OCI-LY1 (cell line): ENCODE measurements around the gene PEX7.
"Not testable (repeated sequence)": the region's sequence is repeated elsewhere in the genome, so short reads cannot be mapped to it uniquely, and the experiment has no call there.

Experiments used
- H2AFZ ChIP-seq: fragments of 200-600 bp; sonication (generic), shearing (Covaris generic); 2 replicates; pipeline ENCODE4 v1.6.0; 2014; ENCODE audit warnings: antibody characterized with exemption, mild to moderate bottlenecking, low read length
- H3F3A ChIP-seq: fragments of 200-600 bp; sonication (generic), shearing (Covaris generic); 2 replicates; pipeline ENCODE4 v1.6.0; 2014; ENCODE audit warnings: mild to moderate bottlenecking, antibody characterized with exemption, low read length, moderate library complexity; ENCODE audit not compliant: insufficient read depth
- H3K27ac ChIP-seq: fragments of 200-600 bp; sonication (generic); 2 replicates; pipeline ENCODE4 v1.5.1; 2014; ENCODE audit warnings: low read length, mixed run types, mild to moderate bottlenecking, low read depth; ENCODE audit not compliant: poor library complexity, severe bottlenecking
- H3K27me3 ChIP-seq: fragments of 200-600 bp; sonication (generic); 2 replicates; pipeline ENCODE4 v1.6.0; 2014; ENCODE audit warnings: antibody characterized with exemption, mild to moderate bottlenecking, low read length, moderate library complexity; ENCODE audit not compliant: insufficient read depth
- H3K36me3 ChIP-seq: fragments of 200-600 bp; sonication (generic); 2 replicates; pipeline ENCODE4 v1.6.1; 2014; ENCODE audit warnings: mild to moderate bottlenecking, antibody characterized with exemption, low read length, moderate library complexity, mixed read lengths; ENCODE audit not compliant: insufficient read depth
- H3K4me1 ChIP-seq: fragments of 200-600 bp; sonication (generic); 2 replicates; pipeline ENCODE4 v1.5.1; 2014; ENCODE audit warnings: mild to moderate bottlenecking, low read length, moderate library complexity; ENCODE audit not compliant: insufficient read depth, severe bottlenecking
- H3K4me2 ChIP-seq: fragments of 200-600 bp; sonication (generic), shearing (Covaris generic); 2 replicates; pipeline ENCODE4 v1.6.1; 2014; ENCODE audit warnings: low read length
- H3K4me3 ChIP-seq: fragments of 200-600 bp; sonication (generic); 2 replicates; pipeline ENCODE4 v1.5.1; 2014; ENCODE audit warnings: low read length, low read depth, mild to moderate bottlenecking, mixed read lengths; ENCODE audit not compliant: poor library complexity, severe bottlenecking
- H3K79me2 ChIP-seq: fragments of 200-600 bp; shearing (Covaris generic); 2 replicates; pipeline ENCODE4 v1.6.1; 2016; ENCODE audit warnings: mixed run types, low read length, mixed read lengths; ENCODE audit not compliant: insufficient read depth
- H3K9ac ChIP-seq: fragments of 200-600 bp; sonication (generic), shearing (Covaris generic); 2 replicates; pipeline ENCODE4 v1.6.1; 2014; ENCODE audit warnings: mild to moderate bottlenecking, low read length, mixed read lengths
- H3K9me2 ChIP-seq: fragments of 200-600 bp; sonication (generic), shearing (Covaris generic); 2 replicates; pipeline ENCODE4 v1.6.1; 2014; ENCODE audit warnings: low read depth, mild to moderate bottlenecking, low read length, mixed read lengths
- H3K9me3 ChIP-seq: fragments of 200-600 bp; shearing (Covaris generic); 2 replicates; pipeline ENCODE4 v1.6.1; 2014; ENCODE audit warnings: low read length, mixed read lengths
- H4K20me1 ChIP-seq: fragments of 200-600 bp; sonication (generic), shearing (Covaris generic); 2 replicates; pipeline ENCODE4 v1.6.0; 2016; ENCODE audit warnings: mild to moderate bottlenecking, low read length; ENCODE audit not compliant: insufficient read depth
- CTCF ChIP-seq: fragments of 200-600 bp; sonication (generic), shearing (Covaris generic); IDR thresholded peaks from 2 replicates; pipeline ENCODE4 v1.5.1; 2017; ENCODE audit warnings: mild to moderate bottlenecking, antibody characterized with exemption, low read length, moderate library complexity, mixed read lengths
- EZH2 ChIP-seq: fragments of 200-600 bp; sonication (generic), shearing (Covaris generic); IDR thresholded peaks from 2 replicates; pipeline ENCODE4 v1.8.0; 2017; ENCODE audit warnings: borderline replicate concordance, mixed run types, mild to moderate bottlenecking, antibody characterized with exemption, low read length, moderate library complexity, mixed read lengths

The PEX7 gene

DNA sequence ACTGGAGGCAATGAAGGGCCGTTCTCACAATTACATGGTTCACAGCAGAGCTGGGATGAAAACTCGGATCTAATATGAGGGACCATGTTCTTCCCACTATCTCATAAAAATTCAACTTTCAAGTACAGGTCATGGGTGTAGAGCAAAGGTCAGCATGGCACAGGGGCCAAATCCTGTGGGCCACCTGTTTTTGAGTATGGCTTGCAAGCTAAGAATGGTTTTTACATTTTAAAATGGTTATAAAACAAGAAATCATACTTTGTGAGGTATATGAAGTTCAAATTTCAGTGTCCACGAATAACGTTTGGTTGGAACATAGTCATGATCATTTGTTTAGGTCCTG, 34.7 kb upstream of the PEX7 start:
- peaks cover 63% of the 10 kb centered on the region for H3K4me1 ChIP-seq
- H3F3A ChIP-seq = no peaks in the 10 kb centered on the region
- no peak overlapping the region for H3K9ac ChIP-seq
- H3K27ac ChIP-seq = peak overlapping the region; percentile 81
- H3K9me3 ChIP-seq = no peaks in the 10 kb centered on the region
- no peak overlapping the region for H3K4me2 ChIP-seq
- no peaks in the 10 kb centered on the region for H3K9me2 ChIP-seq
- peaks cover 50% of the 10 kb centered on the region for H3K79me2 ChIP-seq
- peaks cover 25% of the 10 kb centered on the region for H3K36me3 ChIP-seq
- no peak overlapping the region for H3K4me3 ChIP-seq
- no peaks in the 10 kb centered on the region for H4K20me1 ChIP-seq
- no peak overlapping the region for H2AFZ ChIP-seq
- TF ChIP-seq CTCF = no peak
- TF ChIP-seq EZH2 = no peak
- H3K27me3 ChIP-seq = no peaks in the 10 kb centered on the region

DNA sequence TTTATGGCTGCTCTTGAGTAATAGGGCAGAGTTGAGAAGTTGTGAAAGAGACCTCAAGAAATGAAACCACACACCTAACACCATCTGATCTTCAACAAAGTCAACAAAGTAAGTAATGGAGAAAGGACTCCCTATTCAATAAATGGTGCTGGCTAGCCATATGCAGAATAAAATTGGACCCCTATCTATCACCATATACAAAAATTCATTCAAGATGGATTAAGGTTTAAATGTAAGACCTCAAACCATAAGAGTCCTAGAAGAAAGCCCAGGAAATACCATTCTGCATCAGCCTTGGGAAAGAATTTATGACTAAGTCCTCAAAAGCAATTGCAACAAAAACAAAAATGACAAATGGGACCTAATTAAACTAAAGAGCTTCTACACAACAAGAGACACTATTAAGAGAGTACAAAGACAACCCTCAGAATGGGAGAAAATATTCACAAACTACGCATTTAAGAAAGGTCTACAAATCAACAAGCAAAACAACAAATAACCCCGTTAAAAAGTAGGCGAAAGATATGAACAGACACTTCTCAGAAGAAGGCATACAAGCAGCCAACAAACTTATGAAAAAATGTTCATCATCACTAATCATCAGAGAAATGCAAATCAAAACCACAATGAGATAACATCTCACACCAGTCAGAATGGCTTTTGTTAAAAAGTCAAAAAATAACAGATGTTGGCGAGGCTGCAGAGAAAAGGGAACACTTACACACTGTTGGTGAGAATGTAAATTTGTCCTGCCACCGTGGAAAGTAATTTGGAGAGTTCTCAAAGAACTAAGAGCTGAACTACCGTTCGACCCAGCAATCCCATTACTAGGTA, 34.1 kb upstream of the PEX7 start:
- no peaks in the 10 kb centered on the region for H3F3A ChIP-seq

DNA sequence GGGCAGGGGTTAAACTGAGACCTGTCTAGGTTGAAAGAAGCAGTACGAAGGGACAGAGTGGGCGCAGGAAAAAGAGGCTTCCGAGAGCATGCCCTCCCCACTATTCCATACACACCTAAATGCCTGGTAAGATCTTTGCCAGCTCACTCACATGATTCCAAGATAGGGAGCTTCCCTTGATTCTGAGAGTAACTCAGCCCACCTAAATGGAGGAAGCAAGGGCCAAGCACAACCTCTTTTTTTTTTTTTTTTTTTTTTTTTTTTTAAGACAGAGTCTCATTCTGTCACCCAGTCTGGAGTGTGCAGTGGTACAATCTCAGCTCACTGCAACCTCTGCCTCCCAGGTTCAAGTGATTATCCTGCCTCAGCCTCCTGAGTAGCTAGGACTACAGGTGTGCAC, 33.0 kb upstream of the PEX7 start:
- peaks cover 46% of the 10 kb centered on the region for H3K79me2 ChIP-seq
- H3K4me3 ChIP-seq = peak overlapping the region; percentile 81
- peaks cover 59% of the 10 kb centered on the region for H3K4me1 ChIP-seq

More for the DNA sequence above, 34.1 kb upstream of the PEX7 start:
- H3K79me2 ChIP-seq = peaks cover 50% of the 10 kb centered on the region
- H3K9me2 ChIP-seq = no peaks in the 10 kb centered on the region
- no peak overlapping the region for H2AFZ ChIP-seq
- no peaks in the 10 kb centered on the region for H3K9me3 ChIP-seq
- peak overlapping the region; percentile 81 for H3K27ac ChIP-seq
- no peaks in the 10 kb centered on the region for H3K27me3 ChIP-seq
- peaks cover 25% of the 10 kb centered on the region for H3K36me3 ChIP-seq
- no peak overlapping the region for H3K4me2 ChIP-seq
- peaks cover 64% of the 10 kb centered on the region for H3K4me1 ChIP-seq
- H3K9ac ChIP-seq = no peak overlapping the region
- TF ChIP-seq CTCF (no peak), EZH2 (no peak)
- H3K4me3 ChIP-seq = no peak overlapping the region
- no peaks in the 10 kb centered on the region for H4K20me1 ChIP-seq

More for the DNA sequence above, 33.0 kb upstream of the PEX7 start:
- H3K36me3 ChIP-seq = peaks cover 22% of the 10 kb centered on the region
- not testable (repeated sequence) for H3K9ac ChIP-seq, H3K9me3 ChIP-seq, H3K4me2 ChIP-seq, H3F3A ChIP-seq, H3K9me2 ChIP-seq, H3K27me3 ChIP-seq, H4K20me1 ChIP-seq, H2AFZ ChIP-seq
- H3K27ac ChIP-seq = peak overlapping the region; percentile 88
